Lower lobe of right lung (tissue), 2 donors: ENCODE measurements around the gene PLXNA2. TPM values are rescaled to one million over a fixed set of nuclear protein-coding genes. Genes with fewer than 3 reads are reported as not detected.

Source experiments
- ATAC-seq, 2 donors: fragments of 200-7000 bp; cut with Tn5 transposase; one replicate each; pipeline ENCODE4 v1.9.1; 2020 to 2022; ENCODE audit warnings: mild to moderate bottlenecking in 2 of 2, moderate library complexity in 2 of 2
- DNase-seq: peaks from one replicate; pipeline ENCODE4 v3.0.0-alpha.2; 2020
- H3K27ac ChIP-seq: fragments of 200-600 bp; one replicate; pipeline ENCODE4 v1.8.0; 2022
- H3K27me3 ChIP-seq: fragments of 200-600 bp; one replicate; pipeline ENCODE4 v1.8.0; 2022; ENCODE audit warnings: low read depth
- H3K36me3 ChIP-seq: fragments of 200-600 bp; one replicate; pipeline ENCODE4 v1.8.0; 2022; ENCODE audit warnings: mild to moderate bottlenecking
- H3K4me1 ChIP-seq: fragments of 200-600 bp; one replicate; pipeline ENCODE4 v1.8.0; 2022
- H3K4me3 ChIP-seq: fragments of 200-600 bp; one replicate; pipeline ENCODE4 v1.8.0; 2022; ENCODE audit warnings: mild to moderate bottlenecking
- H3K9me3 ChIP-seq: fragments of 200-600 bp; one replicate; pipeline ENCODE4 v1.8.0; 2022
- CTCF ChIP-seq: fragments of 200-600 bp; IDR thresholded peaks from one replicate; pipeline ENCODE4 v1.8.0; 2022; ENCODE audit warnings: antibody characterized with exemption, mild to moderate bottlenecking
- intact Hi-C: fragments of 100-400 bp; cut with DNase I; formaldehyde crosslinking; loops from one replicate; pipeline ENCODE4 v1.11.0; 2022
- total RNA-seq: library from RNA; stranded (reverse); fragmentation: NEBNext Ultra II Directional; extraction: Animal tissue kit (Norgen Biotek cat#: 25700); gene quantifications from one replicate; pipeline ENCODE4 v1.2.1, GENCODE V29; 2021
- donor health status: DM: no; HTN: yes; CAD: no; lungs with severe emphysema.

Gene PLXNA2
- total RNA-seq, 1 donor from 2014 or later: 83.9 TPM

DNA sequence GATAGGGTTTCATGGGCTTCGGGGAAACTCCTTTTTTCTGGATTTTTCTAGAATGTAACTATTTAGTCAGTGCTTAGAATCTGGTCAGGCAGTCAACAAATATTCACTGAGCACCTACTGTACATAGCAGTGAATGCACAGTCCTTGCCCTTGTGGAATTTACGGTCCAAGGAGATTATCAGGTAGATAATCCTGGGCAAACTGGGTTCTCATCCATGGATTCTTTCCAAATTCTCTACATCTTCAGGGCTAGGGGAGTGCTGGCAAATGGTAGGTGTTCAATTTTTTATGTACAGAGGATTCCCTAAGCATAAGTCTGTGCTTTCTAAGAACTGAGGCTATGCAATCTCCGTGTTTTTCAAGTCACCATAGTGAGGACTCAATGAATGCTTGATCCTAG is 192.5 kb downstream of the PLXNA2 start:
- DNase-seq (no peak), ATAC-seq (no peak)
- Histone ChIP-seq H3K4me1 (peaks cover 20% of the 10 kb centered on the region), H3K27ac (no peak overlapping the region), H3K4me3 (no peak overlapping the region), H3K36me3 (peaks cover 87% of the 10 kb centered on the region), H3K27me3 (no peaks in the 10 kb centered on the region), H3K9me3 (no peaks in the 10 kb centered on the region)
- no peak for TF ChIP-seq CTCF
- intact Hi-C loops: no loop called here

DNA sequence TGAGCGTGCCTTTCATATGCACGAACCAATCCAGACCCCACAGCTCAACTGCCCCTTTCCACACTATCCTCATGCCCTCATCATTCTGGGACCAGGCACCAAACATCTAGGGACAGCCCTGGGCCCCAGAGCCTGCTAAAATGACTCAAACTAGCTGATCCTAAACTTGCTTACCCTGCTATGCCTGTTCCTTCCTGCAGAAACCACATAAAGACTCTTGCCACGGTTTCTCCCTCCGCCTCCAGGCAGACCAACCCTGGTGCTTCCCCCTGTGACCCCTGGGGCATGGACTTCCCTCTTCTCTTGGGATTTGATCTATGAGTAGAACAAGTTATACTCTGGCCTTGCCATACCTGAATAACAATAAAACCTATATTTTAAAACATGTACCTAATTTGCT is 195.3 kb downstream of the PLXNA2 start:
- no peaks in the 10 kb centered on the region for H3K9me3 ChIP-seq
- intact Hi-C loops: no loop called here
- H3K36me3 ChIP-seq: peaks cover 83% of the 10 kb centered on the region
- TF ChIP-seq CTCF: no peak
- no peaks in the 10 kb centered on the region for H3K27me3 ChIP-seq
- peak in 1 of 2 donors; percentile 34 for ATAC-seq
- no peak for DNase-seq
- H3K4me1 ChIP-seq: peaks cover 23% of the 10 kb centered on the region
- H3K4me3 ChIP-seq: no peak overlapping the region
- H3K27ac ChIP-seq: peak overlapping the region; percentile 75

GRCh38 chr1:208047975-208048374 is 196.2 kb downstream of the PLXNA2 start:
- DNase-seq (no peak), ATAC-seq (peak; percentile 33 to 37)
- Histone ChIP-seq H3K36me3 (peaks cover 83% of the 10 kb centered on the region), H3K4me1 (peaks cover 30% of the 10 kb centered on the region), H3K4me3 (no peak overlapping the region), H3K27ac (peak overlapping the region; percentile 75), H3K9me3 (no peaks in the 10 kb centered on the region), H3K27me3 (no peaks in the 10 kb centered on the region)
- no peak for TF ChIP-seq CTCF
- intact Hi-C loops: no loop called here

DNA sequence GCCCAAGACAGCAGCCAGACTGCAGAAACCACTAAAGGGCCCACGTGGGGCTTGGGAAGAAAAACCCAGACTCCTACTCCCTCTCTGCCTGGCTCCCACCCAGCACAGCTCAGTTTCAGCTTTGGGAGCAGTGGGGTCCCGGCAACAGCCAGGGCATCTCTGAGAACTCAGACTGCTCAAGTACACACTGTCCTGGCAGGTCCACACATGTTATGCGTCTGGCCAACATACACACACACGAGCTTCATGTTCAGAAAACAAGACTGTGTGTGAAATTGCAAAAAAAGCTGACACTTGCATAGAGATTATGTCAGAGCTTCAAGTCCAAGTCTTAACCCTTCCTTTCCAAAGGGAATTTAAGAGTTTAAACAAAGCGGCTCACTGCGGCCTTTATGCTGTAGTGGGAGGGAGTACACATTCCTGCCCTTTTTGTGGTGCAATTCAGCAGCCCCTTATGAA is 196.7 kb downstream of the PLXNA2 start:
- Histone ChIP-seq H3K27me3 (no peaks in the 10 kb centered on the region), H3K4me1 (peaks cover 30% of the 10 kb centered on the region), H3K9me3 (no peaks in the 10 kb centered on the region), H3K27ac (peak overlapping the region; percentile 75), H3K36me3 (peaks cover 83% of the 10 kb centered on the region), H3K4me3 (no peak overlapping the region)
- TF ChIP-seq CTCF: no peak
- DNase-seq (peak; percentile 64), ATAC-seq (peak; percentile 64 to 83)
- intact Hi-C loops: no loop called here

GRCh38 chr1:208045463-208046260 is 198.5 kb downstream of the PLXNA2 start:
- Histone ChIP-seq H3K4me3 (no peak overlapping the region), H3K9me3 (no peaks in the 10 kb centered on the region), H3K36me3 (peaks cover 83% of the 10 kb centered on the region), H3K4me1 (peaks cover 30% of the 10 kb centered on the region), H3K27ac (peak overlapping the region; percentile 33), H3K27me3 (no peaks in the 10 kb centered on the region)
- intact Hi-C loops: no loop called here
- ATAC-seq (no peak), DNase-seq (no peak)
- TF ChIP-seq CTCF: no peak
